Activated CD4-positive, alpha-beta T cell treated with anti-CD3 and anti-CD28 coated beads, Interleukin-2, amount 10 ng/mL, durations not matched to agents 24 days and 14 days (primary cell): ENCODE results near the gene PGS1. TPM values are rescaled to one million over a fixed set of nuclear protein-coding genes. Genes with fewer than 3 reads are reported as not detected.
"Not testable (repeated sequence)": the region's sequence is repeated elsewhere in the genome, so short reads cannot be mapped to it uniquely, and the experiment has no call there.

Experiments
- DNase-seq: peaks from one replicate; pipeline ENCODE4 v3.0.0; 2022
- H3K27ac Mint-ChIP-seq: one replicate; pipeline ENCODE4 v1.8.0; 2022; ENCODE audit warnings: mild to moderate bottlenecking, mixed read lengths
- H3K27me3 Mint-ChIP-seq: one replicate; pipeline ENCODE4 v1.8.0; 2022; ENCODE audit warnings: mixed read lengths
- H3K36me3 Mint-ChIP-seq: one replicate; pipeline ENCODE4 v1.8.0; 2022; ENCODE audit warnings: low read depth, mild to moderate bottlenecking, mixed read lengths
- H3K4me1 Mint-ChIP-seq: one replicate; pipeline ENCODE4 v1.8.0; 2021; ENCODE audit warnings: mixed read lengths
- H3K4me3 Mint-ChIP-seq: one replicate; pipeline ENCODE4 v1.8.0; 2022; ENCODE audit warnings: mild to moderate bottlenecking, moderate library complexity, mixed read lengths
- H3K9me3 Mint-ChIP-seq: one replicate; pipeline ENCODE4 v1.8.0; 2021; ENCODE audit warnings: mixed read lengths
- intact Hi-C: fragments of 100-400 bp; cut with micrococcal nuclease; formaldehyde crosslinking; loops from one replicate; pipeline ENCODE4 v1.15.1; 2023
- total RNA-seq: library from RNA; stranded (reverse); gene quantifications from 2 replicates; pipeline ENCODE4 v1.2.3, GENCODE V29; 2022

The PGS1 gene
- total RNA-seq, result 65.6 and 67.8 TPM in 2 replicates

- Mint-ChIP-seq H3K27ac (peak within 1 kb of the TSS; percentile 88), H3K27me3 (no peaks in the 10 kb centered on the region), H3K4me3 (peak within 1 kb of the TSS; percentile 92), H3K36me3 (peaks cover 24% of the 10 kb centered on the region), H3K4me1 (peaks cover 45% of the 10 kb centered on the region), H3K9me3 (no peaks in the 10 kb centered on the region)
- intact Hi-C loops, result loop anchor here (1.0 kb wide), 1 partner anchor 18 kb away; the partner anchor contains the start of gene SOCS3
- DNase-seq, result peak; percentile 97
These were observed at the start of gene PGS1 for GRCh38 chr17:78378225-78379130. PGS1 (plus strand) TSS chr17:78378649; CDS start chr17:78378666, 17 bp downstream.

GRCh38 chr17:78329263-78330059 is 49.0 kb upstream of the PGS1 start:
- Mint-ChIP-seq H3K9me3 (no peaks in the 10 kb centered on the region), H3K27me3 (no peaks in the 10 kb centered on the region), H3K4me3 (peak overlapping the region; percentile 20), H3K27ac (no peak overlapping the region), H3K36me3 (no peaks in the 10 kb centered on the region), H3K4me1 (peaks cover 26% of the 10 kb centered on the region)
- intact Hi-C loops, result no loop called here
- DNase-seq, result peak; percentile 62

- Mint-ChIP-seq H3K4me1 (peaks cover 25% of the 10 kb centered on the region), H3K27ac (peak overlapping the region; percentile 53), H3K36me3 (no peaks in the 10 kb centered on the region), H3K27me3 (no peaks in the 10 kb centered on the region), H3K4me3 (no peak overlapping the region), H3K9me3 (no peaks in the 10 kb centered on the region)
- intact Hi-C loops, result no loop called here
- DNase-seq, result no peak
These were observed 47.8 kb upstream of the PGS1 start for GRCh38 chr17:78330570-78331224.

- H3K27me3 Mint-ChIP-seq, DNase-seq, H3K36me3 Mint-ChIP-seq, H3K9me3 Mint-ChIP-seq, H3K4me3 Mint-ChIP-seq, H3K27ac Mint-ChIP-seq, intact Hi-C loops: not testable (repeated sequence)
- peaks cover 25% of the 10 kb centered on the region for H3K4me1 Mint-ChIP-seq
These were observed 47.1 kb upstream of the PGS1 start for GRCh38 chr17:78331355-78331754.

GRCh38 chr17:78332991-78333390 is 45.5 kb upstream of the PGS1 start:
- peak; percentile 73 for DNase-seq
- H3K4me3 Mint-ChIP-seq, result no peak overlapping the region
- H3K27me3 Mint-ChIP-seq, result no peaks in the 10 kb centered on the region
- H3K27ac Mint-ChIP-seq, result peak overlapping the region; percentile 31
- intact Hi-C loops, result no loop called here
- peaks cover 25% of the 10 kb centered on the region for H3K4me1 Mint-ChIP-seq
- H3K9me3 Mint-ChIP-seq, result no peaks in the 10 kb centered on the region
- H3K36me3 Mint-ChIP-seq, result no peaks in the 10 kb centered on the region

GRCh38 chr17:78335209-78335608 is 43.2 kb upstream of the PGS1 start:
- Mint-ChIP-seq H3K36me3 (no peaks in the 10 kb centered on the region), H3K27ac (no peak overlapping the region), H3K9me3 (no peaks in the 10 kb centered on the region), H3K4me3 (no peak overlapping the region), H3K27me3 (peaks cover 3% of the 10 kb centered on the region), H3K4me1 (peaks cover 27% of the 10 kb centered on the region)
- DNase-seq, result no peak
- intact Hi-C loops, result no loop called here

- H3K27me3 Mint-ChIP-seq, result peaks cover 6% of the 10 kb centered on the region
- intact Hi-C loops, result no loop called here
- no peak overlapping the region for H3K27ac Mint-ChIP-seq
- no peaks in the 10 kb centered on the region for H3K36me3 Mint-ChIP-seq
- no peak overlapping the region for H3K4me3 Mint-ChIP-seq
- no peak for DNase-seq
- peaks cover 30% of the 10 kb centered on the region for H3K4me1 Mint-ChIP-seq
- no peaks in the 10 kb centered on the region for H3K9me3 Mint-ChIP-seq
These were observed 41.0 kb upstream of the PGS1 start for GRCh38 chr17:78337244-78338109.

GRCh38 chr17:78338486-78339259 is 39.8 kb upstream of the PGS1 start:
- peaks cover 6% of the 10 kb centered on the region for H3K27me3 Mint-ChIP-seq
- no peak overlapping the region for H3K27ac Mint-ChIP-seq
- H3K9me3 Mint-ChIP-seq, result no peaks in the 10 kb centered on the region
- no peak for DNase-seq
- intact Hi-C loops, result no loop called here
- no peak overlapping the region for H3K4me3 Mint-ChIP-seq
- peaks cover 33% of the 10 kb centered on the region for H3K4me1 Mint-ChIP-seq
- H3K36me3 Mint-ChIP-seq, result no peaks in the 10 kb centered on the region

GRCh38 chr17:78340183-78340955 is 38.1 kb upstream of the PGS1 start:
- H3K27me3 Mint-ChIP-seq, result peaks cover 6% of the 10 kb centered on the region
- H3K4me3 Mint-ChIP-seq, result peak overlapping the region; percentile 65
- peak overlapping the region; percentile 75 for H3K27ac Mint-ChIP-seq
- intact Hi-C loops, result no loop called here
- no peaks in the 10 kb centered on the region for H3K9me3 Mint-ChIP-seq
- H3K4me1 Mint-ChIP-seq, result peaks cover 39% of the 10 kb centered on the region
- H3K36me3 Mint-ChIP-seq, result no peaks in the 10 kb centered on the region
- no peak for DNase-seq

GRCh38 chr17:78341559-78342448 is 36.6 kb upstream of the PGS1 start:
- Mint-ChIP-seq H3K4me3 (no peak overlapping the region), H3K27ac (no peak overlapping the region), H3K9me3 (no peaks in the 10 kb centered on the region), H3K27me3 (peaks cover 6% of the 10 kb centered on the region), H3K36me3 (no peaks in the 10 kb centered on the region), H3K4me1 (peaks cover 47% of the 10 kb centered on the region)
- peak; percentile 76 for DNase-seq
- intact Hi-C loops, result no loop called here

GRCh38 chr17:78342449-78343186 is 35.8 kb upstream of the PGS1 start:
- H3K36me3 Mint-ChIP-seq, result no peaks in the 10 kb centered on the region

More at GRCh38 chr17:78342449-78343186, 35.8 kb upstream of the PGS1 start:
- no peak for DNase-seq
- Mint-ChIP-seq H3K4me1 (peaks cover 50% of the 10 kb centered on the region), H3K27me3 (peaks cover 6% of the 10 kb centered on the region), H3K9me3 (no peaks in the 10 kb centered on the region), H3K4me3 (peak overlapping the region; percentile 71), H3K27ac (peak overlapping the region; percentile 87)
- intact Hi-C loops, result loop anchor here (1.0 kb wide), 1 partner anchor 13 kb away; no protein-coding TSS in a partner anchor
